ACC112 (cell line): ENCODE measurements around the gene DDN.

ENCODE experiments used
- H2AFZ ChIP-seq: fragments of 200-600 bp; sonication (generic); one replicate; pipeline ENCODE4 v1.6.0; 2017; ENCODE audit warnings: antibody characterized with exemption, low read length; ENCODE audit not compliant: unreplicated experiment
- H3K27ac ChIP-seq: fragments of 200-600 bp; sonication (generic); 2 replicates; pipeline ENCODE4 v1.5.1; 2014; ENCODE audit warnings: low read depth, mild to moderate bottlenecking, antibody characterized with exemption, low read length, moderate library complexity
- H3K27me3 ChIP-seq: fragments of 200-600 bp; sonication (generic); 2 replicates; pipeline ENCODE4 v1.6.1; 2014; ENCODE audit warnings: mild to moderate bottlenecking, antibody characterized with exemption, low read length, moderate library complexity, mixed read lengths; ENCODE audit not compliant: insufficient read depth
- H3K36me3 ChIP-seq: fragments of 200-600 bp; sonication (generic); 2 replicates; pipeline ENCODE4 v1.6.1; 2016; ENCODE audit warnings: mild to moderate bottlenecking, antibody characterized with exemption, low read length, moderate library complexity, mixed read lengths; ENCODE audit not compliant: insufficient read depth
- H3K4me1 ChIP-seq: fragments of 200-600 bp; sonication (generic); one replicate; pipeline ENCODE4 v1.6.1; 2016; ENCODE audit warnings: low read length, mixed read lengths; ENCODE audit not compliant: insufficient read depth, unreplicated experiment, control insufficient read depth
- H3K4me3 ChIP-seq: fragments of 200-600 bp; sonication (generic); 2 replicates; pipeline ENCODE4 v1.5.1; 2014; ENCODE audit warnings: mild to moderate bottlenecking, low read depth, low read length
- H3K79me2 ChIP-seq: fragments of 200-600 bp; sonication (generic); one replicate; pipeline ENCODE4 v1.6.0; 2016; ENCODE audit warnings: low read length; ENCODE audit not compliant: control insufficient read depth, unreplicated experiment, insufficient read depth

The DDN gene

DNA sequence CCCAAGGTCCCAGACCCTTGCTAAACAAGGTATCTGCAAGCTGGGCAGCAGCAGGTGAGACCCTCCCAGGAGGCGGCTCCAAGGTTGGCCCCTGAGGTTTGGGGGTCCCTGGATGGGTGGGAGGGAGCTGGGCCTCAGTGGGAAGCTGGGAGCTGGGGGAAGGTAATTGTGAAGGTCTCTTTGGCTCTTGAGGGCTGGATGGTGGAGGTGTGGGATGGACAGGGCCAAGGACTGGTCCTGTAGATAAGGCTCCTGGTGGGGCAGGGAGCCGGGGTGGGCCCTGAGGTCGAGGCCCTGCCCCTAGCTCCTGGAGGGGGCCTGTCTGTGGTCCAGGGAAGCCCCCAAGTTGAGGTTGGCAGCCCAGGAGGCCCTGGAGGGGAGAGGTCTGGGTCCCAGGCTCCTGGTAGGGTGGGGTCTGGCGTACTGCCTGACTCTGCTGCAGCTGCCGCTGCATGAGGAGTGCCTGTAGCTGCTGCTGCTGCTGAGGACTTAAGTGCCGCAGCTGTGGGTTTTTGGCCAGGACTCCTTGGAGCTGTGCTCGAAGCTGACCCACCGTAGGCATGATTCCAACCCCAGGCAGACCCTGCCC is 32.5 kb upstream of the DDN start:
- Histone ChIP-seq H3K4me1 (no peaks in the 10 kb centered on the region), H3K79me2 (no peaks in the 10 kb centered on the region), H3K4me3 (no peak overlapping the region), H3K27me3 (no peaks in the 10 kb centered on the region), H3K27ac (no peak overlapping the region), H3K36me3 (peaks cover 19% of the 10 kb centered on the region), H2AFZ (no peak overlapping the region)

DNA sequence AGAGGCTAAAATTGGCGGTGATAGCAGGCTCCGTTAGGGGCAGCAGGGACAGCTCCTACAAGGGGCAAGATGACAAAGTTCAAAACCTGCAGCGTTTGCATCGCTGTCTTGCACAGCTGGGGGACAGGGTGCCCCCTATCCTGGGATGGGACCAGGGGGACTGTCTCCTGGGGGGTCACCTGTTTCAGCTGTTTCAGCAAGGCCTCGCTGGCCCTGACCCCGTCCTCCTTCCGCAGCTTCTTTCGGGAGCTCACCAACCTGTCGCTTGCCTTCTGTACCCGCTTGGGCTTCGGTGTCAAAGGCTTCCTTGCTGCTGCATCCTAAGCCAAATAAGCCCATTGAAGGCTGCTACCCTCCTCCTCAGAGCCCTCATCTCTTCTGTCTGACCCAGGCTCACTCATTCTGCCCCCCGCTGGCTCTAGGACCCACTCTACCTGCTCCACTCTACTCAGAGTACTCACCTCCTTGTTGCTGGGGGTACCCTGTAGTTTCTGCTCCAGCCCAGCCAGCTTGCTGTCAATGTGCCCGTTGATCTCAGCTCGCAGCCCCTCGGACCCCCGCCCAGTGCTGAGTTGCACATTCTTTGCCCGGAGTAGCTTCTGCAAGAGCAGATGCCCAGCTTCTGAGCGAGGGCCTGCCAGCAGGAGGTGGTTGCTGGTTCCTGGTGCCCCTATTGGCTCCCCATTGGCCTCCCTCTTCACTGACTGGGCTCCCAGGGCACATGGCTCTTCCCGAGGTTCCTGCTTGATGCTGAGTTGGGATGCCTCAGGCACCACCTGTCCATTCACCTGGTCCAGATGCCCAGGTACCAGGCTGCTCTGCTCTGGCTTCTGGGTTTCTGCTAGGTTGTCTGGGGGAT is 31.8 kb upstream of the DDN start:
- no peaks in the 10 kb centered on the region for H3K4me1 ChIP-seq
- no peak overlapping the region for H2AFZ ChIP-seq
- H3K27ac ChIP-seq = no peak overlapping the region
- H3K4me3 ChIP-seq = no peak overlapping the region
- H3K79me2 ChIP-seq = no peaks in the 10 kb centered on the region
- peaks cover 20% of the 10 kb centered on the region for H3K36me3 ChIP-seq
- no peaks in the 10 kb centered on the region for H3K27me3 ChIP-seq

DNA sequence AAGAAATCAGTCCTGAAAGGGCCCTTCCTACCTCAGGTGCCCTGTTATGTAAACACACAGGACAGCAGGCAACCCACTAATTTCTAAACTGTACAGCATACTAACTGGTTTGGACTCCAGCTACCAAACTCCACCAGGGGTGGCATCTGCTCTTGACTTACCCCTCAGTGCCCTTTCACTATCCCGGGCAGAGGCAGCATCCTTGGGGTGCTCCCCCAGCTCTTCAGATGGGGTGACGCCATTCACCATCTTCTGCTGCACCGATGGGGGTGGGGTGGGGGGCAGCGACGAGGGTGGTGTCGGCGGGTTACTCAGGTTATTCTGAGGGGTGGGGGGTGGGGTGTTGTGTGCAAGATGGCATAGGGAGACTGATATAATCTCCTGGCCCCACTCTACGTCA is 30.9 kb upstream of the DDN start:
- Histone ChIP-seq H3K27me3 (no peaks in the 10 kb centered on the region), H3K27ac (no peak overlapping the region), H3K36me3 (peaks cover 26% of the 10 kb centered on the region), H2AFZ (no peak overlapping the region), H3K79me2 (peaks cover 3% of the 10 kb centered on the region), H3K4me3 (no peak overlapping the region), H3K4me1 (no peaks in the 10 kb centered on the region)

DNA sequence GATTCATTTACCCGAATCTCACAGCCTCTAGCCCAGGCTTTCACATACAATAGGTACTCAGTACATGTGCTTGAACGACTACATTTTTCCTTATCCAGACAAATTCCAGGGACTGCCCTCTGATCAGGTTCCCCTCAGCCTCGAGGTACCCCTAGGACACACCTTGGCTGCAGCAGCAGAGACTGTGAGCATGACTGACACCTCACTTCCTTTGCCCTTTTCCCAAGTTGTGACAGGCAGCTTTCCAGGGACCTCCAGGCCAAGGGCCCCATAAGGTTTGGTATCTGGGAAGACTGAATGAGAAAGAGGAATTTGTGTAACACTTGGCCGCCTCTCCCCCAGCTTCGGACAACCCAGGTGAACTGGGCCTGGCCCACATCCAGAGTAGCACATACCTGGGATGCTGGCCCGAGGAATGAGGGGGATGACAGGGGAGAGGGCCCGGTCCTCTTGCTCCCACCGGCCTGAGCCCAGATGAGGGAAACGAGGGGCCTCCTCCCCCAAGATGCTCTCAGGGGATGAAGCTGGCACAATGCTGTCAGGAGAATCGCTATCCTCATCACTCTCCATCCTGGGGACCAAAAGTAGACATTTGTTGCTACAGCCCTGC is 29.6 kb upstream of the DDN start:
- peaks cover 21% of the 10 kb centered on the region for H3K36me3 ChIP-seq

DNA sequence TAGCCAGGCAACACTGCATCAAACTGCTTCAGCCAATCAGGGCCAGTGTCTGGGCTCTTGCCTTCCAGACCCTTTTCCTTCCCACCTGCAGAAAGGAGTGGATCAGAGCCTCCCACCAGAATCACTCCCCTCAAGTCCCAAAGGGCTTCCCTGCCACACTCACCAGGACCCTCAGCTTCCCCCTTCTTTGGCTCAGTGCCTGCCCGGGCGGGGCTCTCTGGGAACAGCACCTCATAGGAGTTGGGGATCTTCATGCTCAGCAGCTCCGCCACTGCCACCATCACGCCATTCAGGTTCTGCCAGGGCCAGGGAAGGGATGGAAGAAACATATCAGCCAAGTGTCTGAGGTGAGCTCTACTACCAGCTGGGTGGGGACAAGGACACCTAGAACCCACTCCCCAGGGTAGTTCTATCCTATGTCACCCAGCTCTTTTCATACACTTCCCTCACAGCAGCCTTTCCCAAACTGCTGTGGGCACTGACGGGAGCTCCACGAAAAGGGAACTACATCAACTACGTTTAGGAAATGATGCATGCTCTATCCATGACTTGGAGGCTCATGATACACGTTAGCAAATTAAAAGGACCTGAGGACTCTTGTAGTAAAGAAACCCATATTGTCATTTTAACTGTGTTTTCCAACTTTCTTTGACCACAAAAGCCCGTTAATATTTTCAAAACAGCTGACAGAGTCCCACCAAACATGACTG is 28.8 kb upstream of the DDN start:
- Histone ChIP-seq H2AFZ (no peak overlapping the region), H3K4me1 (no peaks in the 10 kb centered on the region), H3K27ac (no peak overlapping the region), H3K4me3 (no peak overlapping the region), H3K36me3 (peaks cover 21% of the 10 kb centered on the region), H3K79me2 (peaks cover 3% of the 10 kb centered on the region), H3K27me3 (no peaks in the 10 kb centered on the region)

More for the DNA sequence above, 29.6 kb upstream of the DDN start:
- Histone ChIP-seq H3K27me3 (no peaks in the 10 kb centered on the region), H3K79me2 (peaks cover 3% of the 10 kb centered on the region), H3K4me1 (no peaks in the 10 kb centered on the region), H3K4me3 (no peak overlapping the region), H2AFZ (no peak overlapping the region), H3K27ac (no peak overlapping the region)

DNA sequence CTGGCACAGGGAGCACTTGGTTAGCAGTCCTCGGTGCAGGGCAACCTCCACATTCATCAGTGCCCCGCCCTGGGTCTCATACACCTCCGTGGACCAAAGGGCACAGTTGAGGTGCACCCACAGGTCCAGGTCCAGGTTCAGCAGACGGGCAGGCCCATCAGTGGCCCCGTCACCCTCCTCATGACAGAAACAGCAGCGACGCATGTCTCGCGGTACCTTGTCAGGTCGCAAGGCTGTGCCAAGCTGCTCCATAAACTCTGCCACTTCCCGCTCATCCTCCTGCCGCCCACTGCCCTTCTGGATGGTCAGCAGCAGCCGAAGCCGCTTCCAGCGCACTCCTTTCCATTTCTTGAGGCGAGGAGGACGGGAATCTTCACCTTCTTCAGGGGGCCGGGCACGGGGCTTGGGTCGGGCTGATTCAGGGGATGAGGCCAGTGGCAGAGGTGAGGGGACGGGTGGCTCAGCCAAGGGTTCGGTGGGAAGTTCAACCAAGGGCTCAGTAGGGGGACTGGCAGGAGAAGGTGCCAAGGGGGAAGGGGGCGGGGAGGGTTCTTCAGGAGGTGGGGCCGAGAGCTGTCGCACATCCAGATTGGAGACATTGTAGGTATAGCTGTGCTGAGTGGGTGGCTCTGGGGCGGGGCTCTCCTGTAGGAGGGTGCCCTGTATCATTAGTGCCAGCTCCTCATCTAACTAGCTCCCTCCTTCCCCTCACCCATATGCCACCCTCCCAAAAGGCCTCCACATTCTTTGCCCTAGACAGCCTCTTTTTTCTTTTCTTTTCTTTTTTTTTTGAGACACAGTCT is 27.7 kb upstream of the DDN start:
- Histone ChIP-seq H3K4me1 (no peaks in the 10 kb centered on the region), H3K79me2 (peaks cover 3% of the 10 kb centered on the region), H3K36me3 (peaks cover 21% of the 10 kb centered on the region), H3K27ac (no peak overlapping the region), H3K27me3 (no peaks in the 10 kb centered on the region), H3K4me3 (no peak overlapping the region), H2AFZ (no peak overlapping the region)

DNA sequence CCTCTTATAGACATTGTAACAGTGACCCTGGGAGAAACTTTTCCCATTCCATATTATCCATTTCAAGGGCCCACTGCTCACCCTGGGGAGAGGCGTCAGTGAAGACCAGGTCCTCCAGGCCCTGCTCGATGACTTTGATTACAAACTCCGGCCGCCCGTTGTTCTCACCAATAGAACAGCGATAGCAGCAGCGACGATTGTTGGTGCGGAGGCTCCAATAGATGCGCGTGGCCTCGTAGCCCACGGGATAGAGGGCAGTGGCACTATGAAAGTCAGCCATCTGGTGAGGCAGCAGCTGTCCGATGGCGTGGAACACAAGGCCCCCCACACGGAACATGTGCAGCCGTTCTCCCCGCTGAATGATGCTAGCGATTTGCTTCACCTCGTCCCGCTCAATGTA is 26.9 kb upstream of the DDN start:
- H2AFZ ChIP-seq = no peak overlapping the region
- peaks cover 3% of the 10 kb centered on the region for H3K79me2 ChIP-seq
- H3K27me3 ChIP-seq = no peaks in the 10 kb centered on the region
- H3K36me3 ChIP-seq = peaks cover 21% of the 10 kb centered on the region
- H3K4me3 ChIP-seq = no peak overlapping the region
- no peaks in the 10 kb centered on the region for H3K4me1 ChIP-seq
- no peak overlapping the region for H3K27ac ChIP-seq

DNA sequence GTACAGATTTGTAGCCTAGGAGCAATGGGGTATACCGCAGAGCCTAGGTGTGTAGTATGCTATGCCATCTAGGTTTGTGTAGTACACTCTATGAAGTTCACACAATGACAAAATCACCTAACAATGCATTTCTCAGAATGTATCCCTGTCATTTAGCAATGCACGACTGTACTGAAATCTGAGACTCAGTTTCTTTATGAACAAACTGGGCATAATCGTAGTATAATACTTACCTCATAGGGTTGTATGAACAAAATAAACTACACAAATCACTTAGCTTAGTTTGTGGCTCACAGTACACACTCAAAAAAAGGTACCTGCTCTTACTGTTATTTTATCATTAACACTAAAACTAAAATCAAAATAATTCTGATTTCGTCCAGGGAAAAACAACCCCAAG is 26.3 kb upstream of the DDN start:
- Histone ChIP-seq H2AFZ (no peak overlapping the region), H3K4me3 (no peak overlapping the region), H3K4me1 (no peaks in the 10 kb centered on the region), H3K27ac (no peak overlapping the region), H3K36me3 (peaks cover 21% of the 10 kb centered on the region), H3K27me3 (no peaks in the 10 kb centered on the region), H3K79me2 (peaks cover 3% of the 10 kb centered on the region)

DNA sequence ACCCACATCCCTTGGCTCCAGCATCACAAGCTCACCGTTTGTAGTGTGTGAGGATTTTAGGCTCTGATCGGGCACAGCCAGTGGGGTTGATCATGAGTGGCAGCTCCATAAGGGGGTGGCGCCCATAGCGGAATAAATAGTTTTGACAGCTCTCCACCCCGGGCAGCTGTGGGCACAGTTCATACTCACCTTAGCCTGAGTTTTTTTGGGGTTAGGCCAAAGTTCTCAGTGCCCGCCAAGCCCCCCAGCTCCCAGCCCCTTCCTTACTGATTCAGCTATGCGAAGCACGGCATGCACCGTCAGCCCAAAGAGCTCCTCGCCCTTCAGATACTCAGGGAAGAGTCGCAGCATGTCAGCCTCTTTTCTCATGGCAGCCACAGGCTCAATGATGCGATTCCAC is 25.4 kb upstream of the DDN start:
- H2AFZ ChIP-seq = no peak overlapping the region
- H3K27me3 ChIP-seq = no peaks in the 10 kb centered on the region
- H3K4me1 ChIP-seq = peaks cover 4% of the 10 kb centered on the region
- H3K79me2 ChIP-seq = peaks cover 3% of the 10 kb centered on the region
- H3K36me3 ChIP-seq = peaks cover 21% of the 10 kb centered on the region; the same call in 1 of the 2 replicates
- H3K27ac ChIP-seq = no peak overlapping the region
- H3K4me3 ChIP-seq = no peak overlapping the region

DNA sequence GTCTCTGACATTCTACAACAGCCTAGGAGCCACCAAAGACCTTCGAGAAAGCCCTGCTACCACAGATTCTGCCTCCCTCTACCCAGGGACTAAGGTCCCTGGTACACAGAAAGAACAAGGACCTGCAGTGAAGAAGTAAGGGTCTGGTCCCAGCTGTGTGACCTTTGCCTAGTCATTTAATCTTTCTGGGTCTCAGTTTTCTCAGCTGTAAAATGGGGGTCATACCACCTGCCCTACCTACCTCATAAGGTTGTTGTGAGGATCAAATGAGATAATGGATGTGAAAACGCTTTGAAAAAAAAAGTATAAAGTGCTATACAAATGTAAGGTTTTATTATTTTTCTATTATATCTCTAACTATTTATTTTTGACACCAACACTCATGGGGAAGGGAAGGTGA is 24.6 kb upstream of the DDN start:
- peaks cover 17% of the 10 kb centered on the region; the same call in 1 of the 2 replicates for H3K36me3 ChIP-seq

More for the DNA sequence above, 24.6 kb upstream of the DDN start:
- H3K27ac ChIP-seq = no peak overlapping the region
- no peak overlapping the region for H3K4me3 ChIP-seq
- H3K79me2 ChIP-seq = peaks cover 3% of the 10 kb centered on the region
- H3K4me1 ChIP-seq = peaks cover 7% of the 10 kb centered on the region
- H2AFZ ChIP-seq = no peak overlapping the region
- no peaks in the 10 kb centered on the region for H3K27me3 ChIP-seq
